ENCODE measurements around the gene EREG.
"Not testable (repeated sequence)": the region's sequence is repeated elsewhere in the genome, so short reads cannot be mapped to it uniquely, and the experiment has no call there.

Gene EREG, protein sequence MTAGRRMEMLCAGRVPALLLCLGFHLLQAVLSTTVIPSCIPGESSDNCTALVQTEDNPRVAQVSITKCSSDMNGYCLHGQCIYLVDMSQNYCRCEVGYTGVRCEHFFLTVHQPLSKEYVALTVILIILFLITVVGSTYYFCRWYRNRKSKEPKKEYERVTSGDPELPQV

GRCh38 chr4:74364652-74365491, at the start of gene EREG:
TSS of gene EREG (plus strand) at chr4:74365145. CDS start at chr4:74365309, 164 bp downstream.
- no peak for DNase-seq

DNA sequence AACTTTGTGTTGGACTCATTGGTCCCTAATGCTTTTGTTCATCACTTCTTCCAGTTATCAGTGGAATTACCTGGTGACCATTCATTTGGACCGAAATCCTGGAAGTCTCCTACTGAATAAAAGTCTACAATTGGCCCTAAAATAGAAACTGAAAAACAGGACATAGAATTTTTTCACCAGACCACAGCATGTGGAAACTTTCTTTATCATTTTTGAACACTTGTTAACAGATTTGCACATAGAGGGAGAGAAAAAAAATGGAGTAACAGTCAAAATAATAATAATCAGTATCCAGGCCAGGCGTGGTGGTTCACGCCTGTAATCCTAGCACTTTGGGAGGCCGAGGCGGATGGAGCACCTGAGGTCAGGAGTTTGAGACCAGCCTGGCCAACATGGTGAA, 49.6 kb upstream of the EREG start:
- no peak for DNase-seq

DNA sequence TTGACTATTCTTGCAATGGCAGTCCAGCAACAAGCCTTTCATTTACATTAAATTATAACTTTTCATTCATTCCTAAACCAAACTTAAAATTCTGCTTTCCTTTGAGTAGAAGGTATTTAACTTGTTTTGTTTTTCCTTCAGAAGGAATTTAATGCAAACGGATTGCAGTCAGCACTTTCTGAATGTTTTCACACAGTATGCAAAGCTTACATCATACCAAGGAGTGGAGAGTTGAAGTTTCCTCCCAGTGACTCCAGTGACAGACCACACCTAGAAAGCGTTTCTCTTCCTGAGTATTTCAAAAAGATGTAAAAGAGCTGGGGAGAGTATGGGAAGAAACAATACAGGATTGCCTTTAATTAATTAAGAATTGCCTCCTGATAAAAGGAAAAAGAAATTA, 48.5 kb upstream of the EREG start:
- DNase-seq = no peak

DNA sequence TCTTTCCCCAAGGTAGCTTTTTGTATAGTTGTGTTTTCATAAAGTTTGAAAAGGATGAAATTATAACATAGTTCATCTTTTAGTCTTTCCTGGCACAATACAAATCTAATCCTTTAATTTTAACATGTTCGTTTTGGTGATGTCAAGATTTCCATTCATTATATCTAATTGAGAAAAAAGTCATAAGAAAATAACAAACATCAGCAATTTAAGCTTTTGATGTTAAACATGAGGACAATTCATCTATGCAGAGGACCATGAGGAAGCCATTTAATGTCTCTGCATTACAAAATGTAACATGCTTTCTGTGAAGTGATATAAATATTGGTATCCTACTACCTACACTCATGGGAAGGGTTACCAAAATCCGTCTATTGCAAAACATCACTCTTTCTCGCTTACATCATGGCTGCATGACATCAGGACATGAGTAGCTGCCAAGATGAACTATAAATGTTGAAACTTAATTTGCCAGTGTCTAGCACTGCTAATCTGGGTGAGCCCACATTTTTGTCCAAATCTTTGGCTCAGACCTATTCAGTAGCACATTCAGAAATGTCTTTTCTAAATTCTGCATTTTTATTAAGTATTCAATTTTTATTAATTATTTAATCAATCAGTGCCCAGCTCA, 47.2 kb upstream of the EREG start:
- no peak for DNase-seq

DNA sequence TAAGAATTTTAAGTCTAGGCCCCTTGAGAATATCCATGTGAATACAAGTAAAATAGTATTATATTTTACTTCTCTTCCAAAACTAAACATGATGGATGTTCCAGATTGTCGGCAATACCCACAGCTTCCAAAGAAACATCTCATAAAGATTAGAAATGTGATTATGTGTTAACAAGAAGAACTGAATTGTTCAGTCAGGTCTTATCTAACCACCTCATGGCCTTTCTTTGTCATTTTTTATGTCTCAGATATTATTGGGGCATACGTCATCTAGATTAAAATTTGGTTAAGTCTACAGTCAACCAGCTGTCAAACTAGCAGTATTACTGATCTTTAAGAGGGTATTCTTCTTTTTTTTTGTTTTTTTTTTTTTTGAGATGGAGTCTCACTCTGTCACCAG, 46.7 kb upstream of the EREG start:
- no peak for DNase-seq

DNA sequence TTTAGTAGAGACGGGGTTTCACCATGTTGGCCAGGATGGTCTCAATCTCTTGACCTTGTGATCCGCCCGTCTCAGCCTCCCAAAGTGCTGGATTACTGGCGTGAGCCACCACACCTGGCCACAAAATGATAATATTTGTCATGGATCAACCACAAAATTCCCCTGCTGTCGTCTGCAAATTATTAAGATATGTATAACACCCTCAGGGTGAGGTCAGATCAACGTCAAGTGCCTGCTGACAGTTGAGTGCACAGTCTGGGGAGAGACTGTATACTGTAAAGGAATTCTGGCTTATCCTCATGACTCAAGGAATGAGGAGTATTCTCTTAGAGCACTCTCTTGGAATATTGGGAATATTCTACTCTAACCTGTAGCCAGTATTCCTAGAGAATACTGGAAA, 45.5 kb upstream of the EREG start:
- DNase-seq = no peak

- DNase-seq = peak; percentile 16
These were observed 44.3 kb upstream of the EREG start for GRCh38 chr4:74320559-74321118.

GRCh38 chr4:74322301-74322700, 42.6 kb upstream of the EREG start:
- no peak for DNase-seq

GRCh38 chr4:74323663-74324062, 41.3 kb upstream of the EREG start:
- no peak for DNase-seq

DNA sequence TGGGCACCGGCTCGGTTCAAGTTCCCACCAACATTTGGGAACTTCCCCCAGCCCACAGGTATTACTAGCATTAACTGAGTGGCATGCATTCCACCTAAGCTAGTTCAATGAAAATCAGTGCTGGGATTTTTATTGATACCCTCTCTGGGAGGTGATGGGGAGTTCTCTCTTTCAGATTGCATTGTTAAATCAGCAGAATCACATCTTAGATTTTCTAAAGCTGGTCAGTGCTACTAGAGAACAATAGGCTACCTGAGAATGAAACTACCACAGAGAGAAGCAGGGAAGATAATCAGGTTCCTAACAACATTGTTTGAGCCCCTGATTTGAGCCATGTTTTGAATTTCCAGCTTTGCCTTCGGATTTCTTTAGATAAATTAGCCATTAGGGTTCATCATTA, 40.7 kb upstream of the EREG start:
- DNase-seq = no peak

- no peak for DNase-seq
These were observed 39.1 kb upstream of the EREG start for GRCh38 chr4:74325886-74326285.

DNA sequence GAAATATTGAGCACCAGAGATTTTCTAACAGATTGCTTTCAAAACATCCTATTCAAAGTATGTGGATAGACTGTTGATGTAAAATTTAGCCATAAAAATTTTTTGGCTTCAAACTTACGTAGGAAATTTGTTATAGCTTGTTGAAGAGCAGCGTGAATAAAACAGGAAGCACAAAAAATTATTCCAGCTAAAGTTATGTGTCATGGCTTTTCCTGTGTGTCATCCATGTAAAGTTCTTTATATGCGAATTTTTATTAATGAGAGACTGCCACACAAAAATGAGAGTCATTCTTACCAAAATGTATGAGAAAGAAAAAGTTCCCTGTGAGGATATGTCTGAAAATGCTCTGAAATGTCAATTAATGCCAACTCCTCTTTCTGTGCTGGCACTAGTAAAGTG, 37.2 kb upstream of the EREG start:
- no peak for DNase-seq

GRCh38 chr4:74328501-74328900, 36.4 kb upstream of the EREG start:
- DNase-seq = no peak

DNA sequence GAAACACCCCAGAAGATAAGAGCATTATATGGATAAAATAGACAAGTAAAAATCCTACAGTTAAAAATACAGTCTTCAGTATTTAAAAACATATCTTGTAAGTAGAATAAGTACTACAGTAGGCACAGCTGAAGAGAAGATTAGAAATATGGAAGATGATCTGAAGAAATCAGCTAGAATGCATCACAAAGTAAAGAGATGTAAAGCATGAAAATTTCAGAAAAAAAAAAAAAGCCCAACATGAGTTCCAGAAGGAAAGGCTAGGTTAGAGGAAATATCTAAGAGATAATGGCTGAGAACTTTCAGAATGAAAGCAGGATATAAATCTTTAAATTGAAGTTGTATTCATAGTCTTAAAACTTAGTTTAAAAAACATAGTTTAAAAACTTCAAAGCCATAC, 35.6 kb upstream of the EREG start:
- DNase-seq = no peak

DNA sequence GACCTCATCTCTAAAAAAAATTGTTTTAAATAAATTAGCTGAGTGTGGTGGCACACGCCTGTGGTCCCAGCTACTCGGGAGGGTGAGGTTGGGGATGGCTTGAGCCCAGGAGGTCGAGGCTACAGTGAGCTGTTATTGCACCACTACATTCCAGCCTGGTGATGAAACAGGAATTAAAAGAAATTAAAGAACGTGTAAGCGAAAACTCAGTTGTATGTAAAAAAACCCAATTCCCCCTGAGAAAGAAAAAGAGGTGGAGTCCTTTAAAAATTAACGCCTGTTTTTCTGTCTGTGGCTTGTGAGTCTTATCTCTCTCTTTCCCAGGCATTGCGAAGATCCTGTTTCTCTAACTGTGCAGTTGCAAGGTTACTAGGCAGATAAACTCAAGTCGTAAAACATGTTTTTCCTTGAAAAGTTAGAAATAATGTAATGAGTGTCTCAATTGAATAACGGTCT, 34.6 kb upstream of the EREG start:
- DNase-seq = no peak

DNA sequence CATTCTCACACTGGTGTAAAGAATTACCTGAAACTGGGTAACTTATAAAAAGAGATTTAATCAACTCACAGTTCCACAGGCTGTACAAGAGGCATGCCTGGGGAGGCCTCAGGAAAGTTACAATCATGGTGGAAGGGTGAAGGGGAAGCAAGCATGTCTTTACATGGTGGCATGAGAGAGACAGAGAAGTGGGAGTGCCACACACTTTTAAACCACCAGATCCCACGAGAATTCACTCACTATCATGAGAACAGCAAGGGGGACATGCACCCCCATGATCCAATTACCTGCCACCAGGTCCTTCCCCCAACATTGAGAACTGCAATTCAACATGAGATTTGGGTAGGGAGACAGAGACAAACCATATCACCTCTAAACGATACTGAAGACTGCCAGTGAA, 33.7 kb upstream of the EREG start:
- no peak for DNase-seq

- no peak for DNase-seq
These were observed 33.0 kb upstream of the EREG start for GRCh38 chr4:74331944-74332343.

GRCh38 chr4:74334636-74335035, 30.3 kb upstream of the EREG start:
- no peak for DNase-seq

- DNase-seq = no peak
These were observed 29.5 kb upstream of the EREG start for GRCh38 chr4:74335341-74336021.

DNA sequence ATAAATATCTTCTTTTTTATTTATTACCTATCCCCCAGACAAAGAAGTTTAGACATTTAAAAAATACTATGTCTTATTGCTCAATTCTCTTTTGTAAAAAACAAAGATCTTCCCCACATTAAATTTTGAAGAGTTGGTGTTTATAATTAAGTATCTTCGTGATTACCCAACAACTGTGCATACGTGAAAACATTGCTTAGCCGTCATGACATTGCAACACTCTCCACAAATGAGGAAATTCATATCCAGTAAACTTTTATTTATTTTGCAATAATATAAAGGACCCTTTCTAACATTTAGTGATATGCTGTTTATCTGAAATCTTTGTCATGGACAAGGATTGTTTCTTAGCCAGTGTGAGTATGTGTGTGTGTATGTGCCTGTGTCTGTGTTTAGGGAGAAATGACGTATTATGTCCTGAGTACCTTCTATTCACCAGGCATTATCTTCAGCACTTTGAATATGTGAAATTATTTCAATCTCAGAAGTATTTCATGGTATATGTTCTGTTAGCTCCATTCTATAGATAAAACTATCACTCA, 26.1 kb upstream of the EREG start:
- DNase-seq = no peak

DNA sequence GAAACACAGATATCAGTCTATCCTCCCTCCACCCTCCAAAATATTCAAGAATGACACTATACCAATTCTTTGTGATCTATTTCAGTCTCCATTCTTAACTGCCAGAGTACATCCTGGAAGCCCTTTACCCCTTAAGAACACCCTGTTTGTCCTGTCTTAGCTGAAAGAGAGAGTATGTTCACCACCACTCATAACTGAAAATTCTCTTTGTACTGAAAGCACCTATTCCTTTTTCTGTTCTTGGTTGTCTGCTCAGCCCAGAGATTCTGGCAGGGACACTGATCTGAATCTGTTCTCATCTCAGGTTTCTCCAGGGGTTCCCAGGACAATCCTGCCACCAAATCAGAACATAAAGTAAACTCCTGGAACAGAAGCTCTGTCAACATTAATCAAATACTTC, 25.4 kb upstream of the EREG start:
- DNase-seq = no peak

GRCh38 chr4:74340421-74340820, 24.5 kb upstream of the EREG start:
- DNase-seq = not testable (repeated sequence)

DNA sequence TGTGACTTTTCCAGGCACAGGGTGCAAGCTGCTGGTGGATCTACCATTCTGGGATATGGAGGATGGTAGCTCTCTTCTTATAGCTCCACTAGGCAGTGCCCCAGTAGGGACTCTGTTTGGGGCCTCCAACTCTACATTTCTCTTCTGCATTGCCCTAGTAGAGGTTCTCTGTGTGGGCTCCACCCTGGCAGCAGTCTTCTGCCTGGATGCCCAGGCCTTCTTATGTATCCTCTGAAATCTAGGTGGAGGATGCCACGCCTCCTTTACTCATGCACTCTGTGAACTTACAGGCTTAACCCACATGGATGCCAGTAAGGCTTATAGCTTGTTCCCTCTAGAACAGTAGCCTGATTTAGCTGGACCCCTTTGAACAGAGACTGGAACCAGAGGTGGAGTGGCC, 20.9 kb upstream of the EREG start:
- DNase-seq = no peak

All from NCI-H2171 treated with DMSO at 0.1 percent for 48 hours (cell line).